Spinal cord (tissue), 10 donors: ENCODE data around the gene EDRF1. TPM values are rescaled to one million over a fixed set of nuclear protein-coding genes. Genes with fewer than 3 reads are reported as not detected.
A peak's percentile ranks its signal among the peaks of the same experiment; 100 is the strongest.

Source experiments
- DNase-seq, 6 donors: peaks; one replicate each; pipeline versions ENCODE4 v3.0.0 to v3.0.0-alpha.2; 2013 to 2015; ENCODE audit warnings: low spot score in 6 of 6, low read depth in 4 of 6
- H3K27ac ChIP-seq: one replicate; pipeline ENCODE4 v1.5.1; 2013; ENCODE audit warnings: low read depth, low read length, control low read depth
- H3K27me3 ChIP-seq: one replicate; pipeline ENCODE4 v1.6.1; 2013; ENCODE audit warnings: low read length; ENCODE audit not compliant: control insufficient read depth, insufficient read depth
- H3K36me3 ChIP-seq: one replicate; pipeline ENCODE4 v1.6.1; 2013; ENCODE audit warnings: low read length; ENCODE audit not compliant: control insufficient read depth, insufficient read depth
- H3K4me1 ChIP-seq: one replicate; pipeline ENCODE4 v1.6.1; 2013; ENCODE audit warnings: low read length; ENCODE audit not compliant: control insufficient read depth, insufficient read depth
- H3K4me3 ChIP-seq: one replicate; pipeline ENCODE4 v1.5.1; 2013; ENCODE audit warnings: low read depth, low read length, control low read depth
- H3K9me3 ChIP-seq: one replicate; pipeline ENCODE4 v1.6.1; 2013; ENCODE audit warnings: low read length; ENCODE audit not compliant: control insufficient read depth, insufficient read depth
- WGBS: methylation state at CpG from one replicate; pipeline ENCODE4 v1.1.5; 2013; ENCODE audit warnings: missing lambda C conversion rate; ENCODE audit not compliant: insufficient coverage; 5-methylcytosine and 5-hydroxymethylcytosine counted together
- polyA plus RNA-seq, 2 donors: library from polyadenylated mRNA; unstranded; fragments of 120-200 nt; gene quantifications; one replicate each; pipeline ENCODE4 v1.2.1, GENCODE V29; 2013; ENCODE audit not compliant: insufficient read length in 2 of 2
- total RNA-seq, 2 donors: library from RNA; depleted of rRNA in 1 of 2; stranded (reverse); fragments of 120-200 nt in 1 of 2; fragments of >200 nt in 1 of 2; gene quantifications; one replicate each; pipeline versions ENCODE4 v1.2.3 to v1.2.4, GENCODE V29; 2013 to 2014
- donor health status: healthy.

Gene EDRF1
- total and polyA plus RNA-seq, 4 donors = 30.6 to 37.6 (median 34.2) TPM

- no peak overlapping the region for H3K4me3 ChIP-seq
- H3K36me3 ChIP-seq = peaks cover 28% of the 10 kb centered on the region
- no peaks in the 10 kb centered on the region for H3K27me3 ChIP-seq
- no peak overlapping the region for H3K27ac ChIP-seq
- H3K9me3 ChIP-seq = no peaks in the 10 kb centered on the region
- whole genome bisulfite sequencing = 100% methylated on average over 1 of the region's 4 CpGs
- DNase-seq = no peak
- no peaks in the 10 kb centered on the region for H3K4me1 ChIP-seq
Measured at GRCh38 chr10:125757742-125758141, 38.2 kb downstream of the EDRF1 start.

GRCh38 chr10:125761961-125762360, 42.5 kb downstream of the EDRF1 start:
- Histone ChIP-seq H3K9me3 (no peaks in the 10 kb centered on the region), H3K36me3 (peaks cover 41% of the 10 kb centered on the region), H3K27ac (no peak overlapping the region), H3K4me1 (no peaks in the 10 kb centered on the region), H3K27me3 (no peaks in the 10 kb centered on the region), H3K4me3 (no peak overlapping the region)
- DNase-seq = no peak
- WGBS = 19% methylated on average over 1 of the region's 1 CpG

GRCh38 chr10:125762692-125763648, 43.5 kb downstream of the EDRF1 start:
- H3K36me3 ChIP-seq = peaks cover 45% of the 10 kb centered on the region
- no peak overlapping the region for H3K27ac ChIP-seq
- no peaks in the 10 kb centered on the region for H3K27me3 ChIP-seq
- 64% methylated on average over 19 of the region's 24 CpGs for WGBS
- no peak overlapping the region for H3K4me3 ChIP-seq
- no peaks in the 10 kb centered on the region for H3K9me3 ChIP-seq
- no peaks in the 10 kb centered on the region for H3K4me1 ChIP-seq
- DNase-seq = peak in 1 of 6 donors; percentile 16

- Histone ChIP-seq H3K36me3 (peaks cover 34% of the 10 kb centered on the region), H3K4me1 (peaks cover 3% of the 10 kb centered on the region), H3K27me3 (no peaks in the 10 kb centered on the region), H3K9me3 (no peaks in the 10 kb centered on the region), H3K4me3 (no peak overlapping the region), H3K27ac (no peak overlapping the region)
- DNase-seq = no peak
- 100% methylated on average over 1 of the region's 2 CpGs for WGBS
Measured at GRCh38 chr10:125765835-125766234, 46.3 kb downstream of the EDRF1 start.

- H3K4me1 ChIP-seq = peaks cover 3% of the 10 kb centered on the region
- H3K27me3 ChIP-seq = no peaks in the 10 kb centered on the region
- H3K4me3 ChIP-seq = no peak overlapping the region
- WGBS = no CpG with 5 or more reads among the region's 4 CpGs
- H3K36me3 ChIP-seq = peaks cover 34% of the 10 kb centered on the region
- no peak overlapping the region for H3K27ac ChIP-seq
- H3K9me3 ChIP-seq = no peaks in the 10 kb centered on the region
- no peak for DNase-seq
Measured at GRCh38 chr10:125766511-125766910, 47.0 kb downstream of the EDRF1 start.

GRCh38 chr10:125768219-125768855, 48.8 kb downstream of the EDRF1 start:
- Histone ChIP-seq H3K36me3 (peaks cover 32% of the 10 kb centered on the region), H3K27ac (peak overlapping the region; percentile 59), H3K4me1 (peaks cover 3% of the 10 kb centered on the region), H3K27me3 (no peaks in the 10 kb centered on the region), H3K4me3 (no peak overlapping the region), H3K9me3 (no peaks in the 10 kb centered on the region)
- DNase-seq = peak; percentile 6 to 74 (median 16)
- 44% methylated on average over 1 of the region's 4 CpGs for WGBS

GRCh38 chr10:125769175-125769574, 49.7 kb downstream of the EDRF1 start:
- 97% methylated on average over 12 of the region's 12 CpGs for WGBS
- Histone ChIP-seq H3K4me3 (no peak overlapping the region), H3K27ac (peak overlapping the region; percentile 13), H3K4me1 (peaks cover 3% of the 10 kb centered on the region), H3K27me3 (no peaks in the 10 kb centered on the region), H3K9me3 (no peaks in the 10 kb centered on the region), H3K36me3 (peaks cover 34% of the 10 kb centered on the region)
- no peak for DNase-seq

GRCh38 chr10:125770844-125771243, 51.3 kb downstream of the EDRF1 start:
- Histone ChIP-seq H3K9me3 (no peaks in the 10 kb centered on the region), H3K4me3 (no peak overlapping the region), H3K27ac (no peak overlapping the region), H3K27me3 (no peaks in the 10 kb centered on the region), H3K4me1 (peaks cover 10% of the 10 kb centered on the region), H3K36me3 (peaks cover 27% of the 10 kb centered on the region)
- 98% methylated on average over 4 of the region's 5 CpGs for WGBS
- no peak for DNase-seq

- no peak overlapping the region for H3K4me3 ChIP-seq
- no peaks in the 10 kb centered on the region for H3K27me3 ChIP-seq
- H3K36me3 ChIP-seq = peaks cover 19% of the 10 kb centered on the region
- peaks cover 11% of the 10 kb centered on the region for H3K4me1 ChIP-seq
- no peak for DNase-seq
- no peaks in the 10 kb centered on the region for H3K9me3 ChIP-seq
- 97% methylated on average over 17 of the region's 28 CpGs for WGBS
- H3K27ac ChIP-seq = no peak overlapping the region
Measured at GRCh38 chr10:125772112-125772863, 52.8 kb downstream of the EDRF1 start.
